Lower lobe of right lung (tissue), 2 donors: ENCODE data around the gene HEXA. TPM values are rescaled to one million over a fixed set of nuclear protein-coding genes. Genes with fewer than 3 reads are reported as not detected.

Experiments used
- ATAC-seq, 2 donors: fragments of 200-7000 bp; cut with Tn5 transposase; one replicate each; pipeline ENCODE4 v1.9.1; 2020 to 2022; ENCODE audit warnings: mild to moderate bottlenecking in 2 of 2, moderate library complexity in 2 of 2
- DNase-seq: peaks from one replicate; pipeline ENCODE4 v3.0.0-alpha.2; 2020
- H3K27ac ChIP-seq: fragments of 200-600 bp; one replicate; pipeline ENCODE4 v1.8.0; 2022
- H3K27me3 ChIP-seq: fragments of 200-600 bp; one replicate; pipeline ENCODE4 v1.8.0; 2022; ENCODE audit warnings: low read depth
- H3K36me3 ChIP-seq: fragments of 200-600 bp; one replicate; pipeline ENCODE4 v1.8.0; 2022; ENCODE audit warnings: mild to moderate bottlenecking
- H3K4me1 ChIP-seq: fragments of 200-600 bp; one replicate; pipeline ENCODE4 v1.8.0; 2022
- H3K4me3 ChIP-seq: fragments of 200-600 bp; one replicate; pipeline ENCODE4 v1.8.0; 2022; ENCODE audit warnings: mild to moderate bottlenecking
- H3K9me3 ChIP-seq: fragments of 200-600 bp; one replicate; pipeline ENCODE4 v1.8.0; 2022
- intact Hi-C: fragments of 100-400 bp; cut with DNase I; formaldehyde crosslinking; loops from one replicate; pipeline ENCODE4 v1.11.0; 2022
- total RNA-seq: library from RNA; stranded (reverse); fragmentation: NEBNext Ultra II Directional; extraction: Animal tissue kit (Norgen Biotek cat#: 25700); gene quantifications from one replicate; pipeline ENCODE4 v1.2.1, GENCODE V29; 2021
- TF ChIP-seq, protein P1 (sequence below): fragments of 200-600 bp; IDR thresholded peaks from one replicate; pipeline ENCODE4 v1.8.0; 2022; ENCODE audit warnings: antibody characterized with exemption, mild to moderate bottlenecking
- donor health status: DM: no; HTN: yes; CAD: no; lungs with severe emphysema.

Gene HEXA
- total RNA-seq, 1 donor from 2014 or later, result 219 TPM

DNA sequence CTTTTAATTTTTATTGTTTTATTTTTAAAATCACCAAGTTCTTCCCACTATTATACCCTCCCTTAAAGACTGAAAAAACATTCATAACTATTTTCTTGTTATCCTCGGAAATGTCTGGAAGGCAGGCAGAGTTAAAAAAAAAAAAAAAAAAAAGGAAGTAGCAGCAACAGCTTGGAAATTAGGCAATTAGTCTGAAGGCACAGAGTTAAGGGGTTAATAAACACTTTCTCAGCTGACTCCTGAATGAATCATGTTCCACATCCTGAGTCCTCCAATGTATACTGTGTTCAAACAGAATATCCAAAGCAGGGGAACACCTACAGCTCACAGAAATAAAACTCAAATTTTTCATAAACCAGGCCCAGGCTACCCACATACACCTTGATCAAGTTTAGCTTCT lies 5.8 kb downstream of the HEXA start:
- ATAC-seq, result peak; percentile 38 to 50
- Histone ChIP-seq H3K27ac (no peak overlapping the region), H3K4me1 (peaks cover 73% of the 10 kb centered on the region)

GRCh38 chr15:72368899-72369298 lies 6.9 kb downstream of the HEXA start:
- peak; percentile 71 for DNase-seq
- peak; percentile 78 to 86 for ATAC-seq
- peaks cover 16% of the 10 kb centered on the region for H3K36me3 ChIP-seq
- TF ChIP-seq, protein P1, sequence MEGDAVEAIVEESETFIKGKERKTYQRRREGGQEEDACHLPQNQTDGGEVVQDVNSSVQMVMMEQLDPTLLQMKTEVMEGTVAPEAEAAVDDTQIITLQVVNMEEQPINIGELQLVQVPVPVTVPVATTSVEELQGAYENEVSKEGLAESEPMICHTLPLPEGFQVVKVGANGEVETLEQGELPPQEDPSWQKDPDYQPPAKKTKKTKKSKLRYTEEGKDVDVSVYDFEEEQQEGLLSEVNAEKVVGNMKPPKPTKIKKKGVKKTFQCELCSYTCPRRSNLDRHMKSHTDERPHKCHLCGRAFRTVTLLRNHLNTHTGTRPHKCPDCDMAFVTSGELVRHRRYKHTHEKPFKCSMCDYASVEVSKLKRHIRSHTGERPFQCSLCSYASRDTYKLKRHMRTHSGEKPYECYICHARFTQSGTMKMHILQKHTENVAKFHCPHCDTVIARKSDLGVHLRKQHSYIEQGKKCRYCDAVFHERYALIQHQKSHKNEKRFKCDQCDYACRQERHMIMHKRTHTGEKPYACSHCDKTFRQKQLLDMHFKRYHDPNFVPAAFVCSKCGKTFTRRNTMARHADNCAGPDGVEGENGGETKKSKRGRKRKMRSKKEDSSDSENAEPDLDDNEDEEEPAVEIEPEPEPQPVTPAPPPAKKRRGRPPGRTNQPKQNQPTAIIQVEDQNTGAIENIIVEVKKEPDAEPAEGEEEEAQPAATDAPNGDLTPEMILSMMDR, result no peak
- peak overlapping the region; percentile 63 for H3K27ac ChIP-seq
- intact Hi-C loops, result no loop called here
- no peaks in the 10 kb centered on the region for H3K27me3 ChIP-seq
- no peaks in the 10 kb centered on the region for H3K9me3 ChIP-seq
- H3K4me3 ChIP-seq, result no peak overlapping the region
- peaks cover 64% of the 10 kb centered on the region for H3K4me1 ChIP-seq

More for the DNA sequence above, 5.8 kb downstream of the HEXA start:
- H3K9me3 ChIP-seq, result no peaks in the 10 kb centered on the region
- no peak overlapping the region for H3K4me3 ChIP-seq
- DNase-seq, result no peak
- intact Hi-C loops, result no loop called here
- TF ChIP-seq, protein P1, result no peak
- H3K27me3 ChIP-seq, result no peaks in the 10 kb centered on the region
- H3K36me3 ChIP-seq, result peaks cover 16% of the 10 kb centered on the region

- TF ChIP-seq, protein P1, result no peak
- intact Hi-C loops, result no loop called here
- DNase-seq (no peak), ATAC-seq (peak; percentile 18 to 37)
- Histone ChIP-seq H3K9me3 (no peaks in the 10 kb centered on the region), H3K27me3 (no peaks in the 10 kb centered on the region), H3K4me3 (no peak overlapping the region), H3K27ac (peak overlapping the region; percentile 63), H3K36me3 (peaks cover 16% of the 10 kb centered on the region), H3K4me1 (peaks cover 58% of the 10 kb centered on the region)
These were observed 7.5 kb downstream of the HEXA start for GRCh38 chr15:72368325-72368724.

DNA sequence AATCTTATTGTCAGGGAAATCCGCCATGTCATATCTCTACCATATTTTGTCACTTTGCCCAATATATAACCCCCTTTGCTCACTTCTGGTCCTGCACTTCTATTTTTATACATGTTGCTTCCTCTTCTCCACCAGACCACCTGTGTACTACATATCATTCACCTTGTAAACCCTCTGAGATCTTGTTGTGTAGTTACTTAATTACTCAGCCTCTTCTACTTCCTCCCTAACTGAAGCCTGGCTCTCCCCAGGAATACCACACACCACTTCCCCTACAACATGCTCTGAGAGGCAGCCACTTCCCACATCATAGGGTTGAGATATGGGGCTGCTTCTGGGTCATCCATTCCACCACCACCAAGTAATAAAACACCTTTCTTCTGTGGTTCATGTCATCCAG lies 10.0 kb downstream of the HEXA start:
- Histone ChIP-seq H3K4me1 (peaks cover 38% of the 10 kb centered on the region), H3K9me3 (no peaks in the 10 kb centered on the region), H3K27ac (no peak overlapping the region), H3K4me3 (no peak overlapping the region), H3K27me3 (no peaks in the 10 kb centered on the region), H3K36me3 (peaks cover 13% of the 10 kb centered on the region)
- TF ChIP-seq, protein P1, result no peak
- DNase-seq (no peak), ATAC-seq (peak; percentile 68 to 72)
- intact Hi-C loops, result no loop called here

GRCh38 chr15:72361176-72361575 lies 14.6 kb downstream of the HEXA start:
- intact Hi-C loops, result no loop called here
- no peak for DNase-seq
- H3K4me3 ChIP-seq, result no peak overlapping the region
- TF ChIP-seq, protein P1, result no peak
- H3K27me3 ChIP-seq, result no peaks in the 10 kb centered on the region
- peaks cover 24% of the 10 kb centered on the region for H3K4me1 ChIP-seq
- H3K36me3 ChIP-seq, result peaks cover 7% of the 10 kb centered on the region
- no peaks in the 10 kb centered on the region for H3K9me3 ChIP-seq
- ATAC-seq, result no peak
- no peak overlapping the region for H3K27ac ChIP-seq
